ENCODE measurements around the gene NEUROD6.

NEUROD6 gene

DNA sequence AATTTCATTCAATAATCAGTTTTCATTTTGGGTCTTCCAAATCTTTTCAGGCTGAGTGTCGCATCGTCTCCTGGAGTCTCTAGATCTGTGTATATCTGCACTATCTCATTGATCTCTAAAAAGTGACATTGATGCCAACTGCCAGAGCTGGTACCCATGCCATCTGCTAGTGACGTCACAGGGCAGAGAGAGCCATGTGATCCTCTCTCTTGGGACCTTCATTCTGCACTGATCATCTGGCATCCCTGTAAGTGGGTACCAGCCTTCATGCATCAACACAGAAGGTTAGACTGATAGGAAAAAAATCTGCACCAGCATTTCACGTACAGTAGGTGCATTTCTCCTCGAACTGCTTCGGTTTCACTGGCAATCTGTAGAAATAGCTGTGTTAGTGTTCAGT is at the start of gene NEUROD6:
Gene NEUROD6 (minus strand): TSS at position 124 of the 400 bp plus-strand sequence. CDS start 1,458 bp downstream, outside the sequence.
- DNase-seq: no peak

DNA sequence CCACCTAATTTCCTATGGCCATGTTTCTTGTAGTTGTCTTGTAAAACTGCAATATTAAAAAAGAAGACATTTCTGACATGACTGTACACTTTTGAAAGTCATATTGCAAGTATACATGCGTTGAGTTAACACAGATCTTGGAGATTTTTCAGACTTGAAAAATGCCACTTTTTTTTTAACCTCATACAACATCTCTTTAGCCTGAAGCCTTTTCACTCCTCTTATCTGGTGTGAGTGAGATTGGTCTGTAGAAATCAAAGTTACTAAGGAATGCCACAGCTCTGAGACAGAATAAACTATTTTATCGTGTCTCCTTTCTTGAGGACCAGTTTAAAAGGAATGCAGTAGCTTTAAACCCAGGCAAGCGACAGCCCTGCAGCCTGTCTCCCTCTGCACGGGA is 43.9 kb upstream of the NEUROD6 start:
- no peak for DNase-seq

DNA sequence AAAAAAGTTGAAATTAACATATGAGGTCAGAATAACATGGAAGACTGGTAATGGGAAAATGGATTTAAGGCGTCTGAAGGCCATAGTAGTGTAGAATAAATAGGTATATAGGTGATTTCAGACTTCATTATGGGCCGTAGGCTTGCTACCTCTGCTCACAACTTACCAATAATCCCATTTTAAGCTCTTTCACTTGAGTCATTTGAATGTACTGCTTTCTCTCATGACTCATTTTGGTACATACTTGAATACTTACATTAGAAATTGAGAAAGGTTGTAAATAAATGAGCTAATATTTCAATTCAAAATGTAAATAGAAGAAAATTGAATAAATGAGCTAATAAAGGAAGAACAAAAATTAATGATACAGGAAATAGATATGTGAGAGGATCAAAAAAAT is 42.2 kb upstream of the NEUROD6 start:
- no peak for DNase-seq

DNA sequence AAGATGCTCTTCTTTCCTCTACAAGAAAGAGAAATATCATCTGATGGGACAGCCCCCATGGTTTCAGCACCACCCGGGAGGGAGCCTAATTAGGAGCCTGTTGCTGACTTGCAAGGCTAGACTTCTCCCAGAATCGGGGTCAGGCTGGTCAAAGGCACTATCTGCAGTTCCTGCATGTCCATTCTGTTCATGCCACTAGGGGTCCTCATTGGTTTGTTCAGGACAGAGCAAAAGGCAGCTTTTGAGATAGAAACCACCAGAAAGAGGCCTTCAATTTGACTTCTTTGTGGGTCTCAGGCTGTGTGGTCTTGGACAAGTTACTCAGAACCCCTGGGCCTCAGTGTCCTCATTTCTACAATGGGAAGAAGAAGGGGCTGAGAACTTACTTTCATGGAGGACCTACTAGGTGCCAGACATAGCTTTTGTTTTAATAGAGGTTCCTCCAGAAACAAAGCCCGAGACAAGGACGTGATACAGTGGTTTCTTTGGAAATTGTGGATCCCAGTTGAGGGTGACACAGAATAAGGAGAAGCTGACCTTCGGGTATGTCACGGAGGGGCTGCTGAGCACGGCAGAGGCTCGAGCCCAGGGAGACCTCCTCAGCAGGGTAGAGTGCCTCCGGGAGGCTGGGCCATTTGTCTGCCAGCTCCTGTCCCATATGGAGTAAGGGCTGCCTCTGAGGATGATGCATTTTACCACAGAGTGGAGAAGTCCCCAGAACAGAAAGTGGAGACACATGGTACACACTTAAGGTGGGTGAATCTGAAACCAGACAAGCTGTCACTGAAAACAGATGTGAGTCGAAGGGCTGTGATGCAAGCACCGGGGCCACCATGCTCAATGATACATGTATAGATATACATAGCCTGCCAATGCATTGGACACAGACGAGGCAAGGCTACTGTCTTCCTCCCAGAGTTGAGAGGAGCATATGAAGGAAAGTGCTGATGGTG is 33.1 kb upstream of the NEUROD6 start:
- DNase-seq: no peak

DNA sequence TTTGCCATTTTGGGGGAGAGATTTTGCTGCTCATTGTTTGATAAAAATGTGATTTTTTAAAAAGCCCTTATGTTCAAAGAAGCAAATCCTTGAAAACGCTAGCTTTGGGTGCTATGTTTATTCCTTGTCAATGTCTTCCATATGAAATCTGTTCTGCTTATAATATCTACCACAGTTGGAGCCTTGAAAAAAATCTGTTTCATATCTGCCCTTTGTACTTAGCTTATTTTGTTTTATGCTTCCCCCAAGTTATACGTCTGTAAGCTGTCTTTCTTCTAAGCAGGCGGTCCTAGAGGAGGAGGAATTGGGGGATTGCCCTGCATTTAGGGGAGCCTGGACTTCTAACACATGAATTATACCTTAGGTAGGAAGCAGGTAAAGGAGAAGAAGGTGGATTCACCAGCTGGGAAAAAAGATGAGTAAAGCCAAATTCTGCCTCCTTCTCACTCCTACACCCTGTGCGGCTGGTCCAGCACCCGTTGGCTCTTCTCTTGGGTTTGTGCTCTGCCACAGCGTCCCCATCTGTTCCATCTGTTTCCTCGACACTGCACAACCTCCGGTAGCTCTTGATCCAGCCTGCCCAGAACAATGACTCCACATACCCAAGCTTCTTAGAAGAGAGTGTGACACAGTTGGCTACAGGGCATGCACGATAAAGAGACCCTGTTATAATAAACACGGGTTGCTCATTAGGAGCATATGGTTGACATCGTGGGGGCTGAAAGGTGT is 31.9 kb upstream of the NEUROD6 start:
- DNase-seq: no peak

DNA sequence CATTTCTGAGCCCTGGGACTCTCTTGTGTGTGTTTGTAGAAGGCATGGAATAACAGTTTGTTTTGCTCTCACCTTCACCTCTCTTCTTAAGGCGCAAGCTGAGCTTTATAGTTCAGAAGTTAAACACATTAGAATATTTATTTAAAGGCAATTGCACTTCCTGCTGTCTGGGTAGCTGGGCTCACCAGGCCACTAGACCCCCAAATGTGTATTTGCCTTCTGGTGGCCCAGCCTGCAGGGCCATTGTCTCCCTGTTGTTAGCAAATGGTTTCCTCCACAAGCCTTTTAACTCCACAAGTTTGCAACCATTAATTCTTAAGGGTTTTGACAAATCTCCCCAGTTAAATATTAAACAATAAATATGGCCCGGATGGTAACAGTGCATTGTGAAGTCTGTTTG is 31.1 kb upstream of the NEUROD6 start:
- no peak for DNase-seq

DNA sequence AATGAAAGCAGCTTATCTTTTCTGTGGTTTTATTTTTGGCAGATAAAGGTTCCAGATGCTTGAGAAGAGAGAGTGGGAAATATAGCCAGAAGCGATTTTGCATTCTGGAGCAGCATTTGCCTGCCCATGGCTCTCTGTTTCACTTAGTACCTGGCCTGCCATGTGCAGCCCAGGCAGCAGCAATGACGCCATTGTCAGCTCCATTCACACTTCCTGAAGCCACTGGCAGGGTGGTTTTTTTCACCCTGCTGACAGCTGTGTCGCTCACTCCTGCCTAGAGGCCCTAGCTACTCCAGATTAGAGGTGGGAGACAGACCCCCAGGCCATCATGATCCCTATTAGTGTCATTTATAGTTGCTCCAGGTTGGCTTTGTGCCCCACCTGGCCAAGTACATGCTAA is 30.1 kb upstream of the NEUROD6 start:
- DNase-seq: no peak

DNA sequence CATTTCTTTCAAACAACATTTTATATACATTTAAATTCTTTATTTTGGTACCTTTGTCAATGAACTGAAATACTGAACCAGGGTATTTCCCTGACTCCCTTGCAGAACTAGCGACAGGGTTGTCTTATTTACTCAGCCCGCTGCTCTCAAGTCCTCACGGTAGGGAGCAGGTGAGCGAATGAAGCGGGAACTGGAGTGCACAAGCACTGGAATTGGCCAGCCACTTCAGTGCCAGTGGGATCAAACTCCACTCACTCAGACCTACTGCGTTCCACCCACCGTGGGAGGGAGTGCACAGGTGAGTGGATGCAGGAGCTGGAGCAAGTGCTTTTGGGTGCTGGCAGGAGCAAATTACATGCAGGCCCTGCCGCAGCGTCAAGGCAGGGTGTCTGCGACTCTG is 28.1 kb upstream of the NEUROD6 start:
- no peak for DNase-seq

DNA sequence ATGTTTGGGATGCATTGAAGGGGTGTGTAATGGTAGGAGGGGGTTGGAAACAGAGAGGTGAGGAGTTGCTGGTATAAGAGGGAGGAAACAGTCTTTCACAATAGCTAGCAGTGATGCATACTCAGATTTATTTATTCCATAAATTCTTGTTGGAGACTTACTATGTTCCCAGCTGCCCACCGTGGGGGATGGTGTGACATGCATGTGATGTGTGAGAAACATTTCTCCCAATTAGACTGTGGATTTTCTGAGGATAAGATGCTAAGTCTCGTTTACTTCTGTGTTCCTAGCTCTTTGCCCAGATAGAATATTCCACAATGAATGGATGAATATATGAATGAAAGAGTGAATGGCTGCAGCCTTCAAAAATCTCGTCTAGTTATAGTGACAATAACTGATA is 23.0 kb upstream of the NEUROD6 start:
- DNase-seq: no peak

DNA sequence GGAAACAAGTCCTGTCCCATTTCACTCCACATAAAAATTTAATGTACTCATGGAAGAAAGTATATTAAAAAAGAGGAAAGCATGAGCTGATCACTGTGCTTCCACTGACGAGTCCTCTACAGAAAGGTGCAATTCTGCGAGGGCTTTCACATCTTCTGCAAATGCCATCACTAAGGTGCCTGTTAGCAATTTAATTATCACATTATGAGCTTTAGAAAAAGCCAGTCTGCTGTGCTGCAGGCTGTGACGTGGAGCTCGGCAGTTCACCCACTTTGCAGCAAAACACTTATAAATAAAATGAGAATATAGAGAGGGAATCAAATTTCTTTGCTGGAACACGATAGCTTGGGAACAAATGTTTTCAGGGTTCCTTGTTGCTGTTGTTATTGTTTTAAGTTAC is 22.5 kb upstream of the NEUROD6 start:
- no peak for DNase-seq

DNA sequence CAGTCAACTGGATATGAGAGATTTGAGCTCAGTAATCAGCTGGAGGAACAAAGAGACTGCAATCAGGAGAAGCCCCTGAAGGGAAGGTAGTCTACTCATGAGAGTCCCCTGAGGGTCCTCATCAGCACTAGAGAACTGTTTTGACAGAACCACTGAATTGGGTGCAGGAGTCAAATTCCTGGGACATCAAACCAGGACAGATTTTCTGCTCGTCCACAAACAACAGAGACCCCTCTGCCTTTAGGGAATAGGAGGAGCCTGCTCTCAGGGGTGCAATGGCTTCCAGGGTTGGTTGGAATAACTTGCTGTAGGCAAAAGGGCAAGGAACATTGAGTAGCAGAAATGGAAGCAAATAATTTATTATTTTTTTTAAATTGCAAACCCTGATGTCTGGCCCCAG is 21.9 kb upstream of the NEUROD6 start:
- DNase-seq: no peak

DNA sequence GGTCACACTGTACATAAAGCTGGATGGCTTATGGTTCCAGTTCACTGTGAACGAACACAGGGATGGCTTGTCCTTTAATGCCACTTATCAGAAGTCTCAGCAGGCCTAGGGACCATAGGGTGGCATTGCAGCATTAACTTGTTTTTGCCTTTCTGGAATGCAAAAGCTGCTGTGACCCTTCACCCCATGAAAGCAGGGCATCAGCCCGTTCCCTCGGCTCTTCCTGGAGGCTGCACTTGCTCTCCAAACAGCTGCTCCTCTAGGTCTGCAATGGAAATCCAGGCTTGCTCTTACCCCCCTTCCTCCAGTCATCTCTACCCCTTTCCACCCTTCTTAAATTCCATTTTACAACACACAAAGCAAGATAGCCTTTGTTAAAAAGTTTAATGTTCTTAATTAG is 17.9 kb upstream of the NEUROD6 start:
- no peak for DNase-seq

DNA sequence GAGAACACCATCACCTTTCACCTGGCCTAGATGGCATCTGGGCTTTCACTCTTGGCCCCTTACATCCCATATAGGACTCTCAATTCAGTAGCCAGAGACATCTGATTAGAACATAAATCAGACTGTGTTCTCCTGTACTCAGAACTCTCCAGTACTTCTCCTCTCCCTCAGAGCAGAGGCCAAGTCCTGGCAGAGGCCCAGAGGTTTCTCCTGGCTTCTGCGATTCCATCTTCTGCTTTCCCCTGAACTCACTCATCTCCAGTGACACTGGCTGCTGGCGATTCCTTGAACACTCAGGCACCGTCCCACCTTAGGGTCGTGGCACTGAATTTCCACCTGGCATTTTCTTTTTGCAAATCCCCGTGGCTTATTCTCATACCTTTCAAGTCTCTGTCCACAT is 4.9 kb upstream of the NEUROD6 start:
- no peak for DNase-seq

DNA sequence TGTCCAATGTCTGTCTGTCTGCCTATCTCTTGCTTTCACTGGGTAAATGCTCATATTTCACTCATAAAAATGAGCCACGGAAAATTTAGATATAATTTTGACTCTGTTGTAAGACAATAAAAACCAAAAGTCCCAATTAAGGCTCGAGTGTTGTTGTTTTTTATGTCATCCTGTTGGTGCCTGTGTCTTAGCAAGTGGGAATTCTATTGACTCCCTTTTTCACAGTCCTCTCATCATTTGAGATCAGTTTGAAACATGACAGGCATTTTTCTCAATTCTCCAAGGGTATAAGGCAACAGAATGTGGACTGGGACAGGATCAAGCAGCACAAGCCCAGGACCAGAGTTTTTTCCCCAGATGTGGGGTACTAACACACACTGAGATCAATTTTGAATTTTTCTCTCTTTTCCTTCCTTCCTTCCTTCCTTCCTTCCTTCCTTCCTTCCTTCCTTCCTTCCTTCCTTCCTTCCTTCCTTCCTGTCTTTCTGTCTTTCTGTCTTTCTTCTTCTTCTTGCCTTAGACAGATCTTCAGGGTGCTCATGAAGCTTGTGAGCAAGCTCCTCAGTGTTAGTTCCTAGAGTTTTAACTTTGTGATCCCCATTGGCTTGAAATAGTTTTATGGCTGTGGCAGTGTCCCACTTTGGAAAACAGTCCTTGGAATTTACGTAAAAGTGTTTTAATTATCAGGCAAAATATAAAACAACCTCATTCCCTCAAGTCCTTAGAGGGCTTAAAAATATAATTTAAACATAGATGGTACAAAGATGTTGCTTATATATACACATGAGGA is 3.2 kb upstream of the NEUROD6 start:
- DNase-seq: no peak

DNA sequence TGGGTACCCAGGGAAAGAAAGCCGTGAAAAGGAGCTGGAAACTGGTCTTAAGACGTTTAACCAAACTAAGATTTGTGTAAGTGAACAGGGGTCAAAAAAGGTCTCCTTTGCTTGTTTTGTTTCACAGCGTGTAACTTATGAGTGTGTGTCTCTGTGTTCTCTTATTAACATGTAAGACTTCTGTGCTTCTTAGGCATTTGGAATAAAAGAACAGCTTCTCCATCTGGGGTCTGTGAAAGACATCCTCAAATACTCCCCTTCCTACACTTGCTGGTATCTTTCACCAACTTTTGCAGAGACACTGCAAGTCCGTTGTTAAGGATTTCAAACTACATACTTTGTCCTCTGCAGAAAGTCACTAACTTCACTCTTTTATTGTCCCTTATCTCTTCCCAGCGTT is 615 bp upstream of the NEUROD6 start:
- no peak for DNase-seq

DNA sequence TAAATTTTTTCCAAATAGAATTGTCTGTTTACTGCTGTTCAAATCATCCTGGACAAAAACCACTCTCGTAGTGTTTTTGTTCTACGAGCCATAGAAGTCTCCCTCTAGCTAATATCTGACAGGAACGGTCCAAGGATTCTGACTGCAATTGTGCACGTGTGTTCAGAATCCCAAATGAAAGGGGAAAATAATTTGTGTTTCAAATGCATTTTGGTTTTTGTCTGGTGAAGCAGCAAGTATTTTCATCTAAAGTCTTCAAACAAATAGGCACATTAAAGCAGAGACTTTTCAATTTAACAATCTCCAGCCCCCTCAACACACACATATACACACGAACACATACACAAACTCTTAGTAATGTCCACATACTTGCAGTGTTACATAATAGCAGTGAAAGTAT is 475 bp downstream of the NEUROD6 start:
- no peak for DNase-seq

DNA sequence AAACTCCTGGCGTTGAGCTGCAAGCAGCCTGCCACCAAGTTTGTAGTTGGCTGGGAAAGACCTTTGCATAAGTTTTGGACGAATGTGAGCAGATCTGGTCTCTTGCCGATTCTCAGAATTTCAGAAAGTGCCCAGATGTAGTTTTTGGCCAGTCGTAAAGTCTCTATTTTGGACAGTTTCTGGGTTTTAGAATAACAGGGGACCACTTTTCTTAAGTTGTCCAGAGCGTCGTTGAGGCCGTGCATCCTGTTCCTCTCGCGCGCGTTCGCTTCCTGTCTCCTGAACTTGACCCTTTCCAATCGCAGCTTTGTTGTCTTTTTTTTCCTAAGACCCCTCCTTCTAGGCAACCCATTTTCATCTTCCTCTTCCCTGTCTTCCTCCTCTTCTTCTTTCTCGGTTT is 1.8 kb downstream of the NEUROD6 start:
- DNase-seq: no peak

DNA sequence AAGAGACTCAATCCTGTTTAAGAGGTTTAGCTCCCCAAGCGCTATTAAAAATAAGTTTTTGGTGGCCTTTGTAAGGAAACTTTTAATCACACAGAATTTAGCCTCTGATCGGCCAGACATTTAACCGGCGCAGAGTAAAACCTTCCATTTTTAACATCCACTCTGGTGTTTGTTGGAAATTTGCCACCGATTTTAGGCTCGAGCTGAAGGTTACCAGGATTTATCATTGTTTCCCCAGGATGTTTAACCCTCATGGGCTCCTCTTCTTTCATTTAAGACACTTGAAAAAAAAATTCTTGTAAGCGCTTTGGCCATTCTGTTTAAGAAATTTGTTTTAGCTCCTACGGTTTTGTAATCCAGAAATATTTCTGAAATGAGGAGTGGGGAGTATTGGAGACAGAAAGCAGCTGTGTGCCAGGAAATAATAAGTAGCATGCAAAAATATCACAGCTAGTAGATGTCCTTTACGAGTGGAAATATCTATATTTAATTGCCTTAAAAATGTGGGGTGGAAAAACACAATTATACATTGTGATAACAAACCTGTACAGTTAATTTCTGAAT is 3.4 kb downstream of the NEUROD6 start:
- DNase-seq: no peak

DNA sequence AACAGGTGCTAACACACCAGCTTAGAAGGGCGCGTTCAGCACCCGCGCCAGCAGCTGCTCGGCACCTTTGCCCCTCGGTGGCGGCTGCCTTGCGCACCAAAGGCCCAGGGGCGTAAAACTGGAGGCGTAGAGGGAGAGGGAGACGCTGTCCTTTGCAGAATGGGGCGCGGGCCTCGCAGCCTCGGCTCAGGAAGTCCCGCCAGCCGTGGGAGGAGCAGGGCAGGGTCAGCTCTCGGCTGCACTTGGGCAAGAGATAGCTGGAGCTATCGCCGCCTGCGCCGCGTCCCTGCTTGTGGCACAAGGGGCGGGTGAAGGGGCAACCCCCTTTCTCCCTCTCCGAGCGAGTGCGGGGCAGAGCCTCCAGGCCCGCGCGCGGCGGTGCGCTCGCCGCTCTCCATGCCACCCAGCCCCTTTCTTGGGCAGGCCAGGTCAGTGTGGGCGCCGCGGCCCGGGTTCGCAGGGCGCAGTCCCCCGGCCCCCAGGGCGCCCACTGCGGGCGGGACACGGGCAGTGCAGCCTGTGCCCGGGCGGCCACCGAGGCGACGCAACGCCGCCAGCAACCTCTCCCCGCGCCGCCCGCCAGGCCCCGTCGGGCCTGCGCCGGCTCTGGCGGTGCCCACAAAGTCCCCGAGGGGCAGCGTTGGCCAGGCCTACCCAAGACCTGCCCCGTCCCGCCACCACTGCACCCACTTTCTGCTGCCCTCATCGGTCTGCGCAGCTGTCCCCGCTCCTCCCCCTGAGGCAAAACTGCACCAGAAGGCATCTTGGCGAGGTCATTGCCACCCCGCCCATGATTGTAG is 4.1 kb downstream of the NEUROD6 start:
- DNase-seq: no peak

DNA sequence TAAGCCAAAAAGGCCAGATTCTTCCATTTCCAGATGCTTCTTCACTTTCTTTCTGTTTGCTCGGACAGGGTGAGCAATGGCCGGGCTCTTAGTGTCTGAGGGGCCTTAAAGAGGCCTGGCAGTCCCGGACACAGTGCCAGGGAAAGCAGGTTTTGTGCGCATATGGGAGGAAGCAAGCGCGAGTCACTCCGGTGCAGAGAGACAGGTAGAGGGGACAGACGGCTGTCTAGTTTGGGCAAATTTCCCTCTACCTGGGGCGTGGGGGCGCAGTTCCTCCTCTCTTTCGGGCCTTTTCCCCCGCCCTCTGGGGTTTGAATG is 4.7 kb downstream of the NEUROD6 start:
- DNase-seq: no peak

DNA sequence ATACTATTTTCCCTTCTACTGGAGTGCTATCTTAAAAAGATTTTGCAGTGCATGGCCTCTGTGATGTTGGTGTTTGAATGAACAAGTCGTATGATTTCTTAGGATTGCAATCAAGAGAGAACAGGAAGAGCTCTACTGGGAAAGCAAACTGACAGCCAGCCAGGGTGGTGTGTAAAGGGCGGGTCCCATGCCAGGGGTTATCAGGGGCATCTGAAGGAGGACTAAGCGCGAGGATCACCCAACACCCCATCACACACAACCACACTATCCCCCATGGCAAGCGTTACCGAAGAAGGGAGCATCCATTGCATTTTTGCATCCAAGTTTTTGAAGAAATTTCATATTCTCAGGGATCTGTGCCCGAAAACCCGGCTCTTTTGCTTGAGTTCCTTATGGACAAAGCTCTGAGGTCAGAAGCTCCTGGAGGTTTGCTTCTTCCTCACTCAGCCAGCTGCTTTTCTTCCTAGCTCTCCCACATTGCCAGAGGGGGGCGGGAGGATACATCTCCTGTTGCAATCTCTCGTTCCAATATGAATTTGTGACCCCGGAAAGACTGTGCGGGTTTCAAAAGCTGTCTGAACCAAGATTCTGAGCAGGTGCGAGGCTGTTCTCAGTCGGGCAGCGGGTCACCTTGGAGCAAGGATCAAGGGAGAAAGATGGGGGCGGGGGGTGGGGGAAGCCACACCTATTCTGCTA is 5.2 kb downstream of the NEUROD6 start:
- DNase-seq: no peak

DNA sequence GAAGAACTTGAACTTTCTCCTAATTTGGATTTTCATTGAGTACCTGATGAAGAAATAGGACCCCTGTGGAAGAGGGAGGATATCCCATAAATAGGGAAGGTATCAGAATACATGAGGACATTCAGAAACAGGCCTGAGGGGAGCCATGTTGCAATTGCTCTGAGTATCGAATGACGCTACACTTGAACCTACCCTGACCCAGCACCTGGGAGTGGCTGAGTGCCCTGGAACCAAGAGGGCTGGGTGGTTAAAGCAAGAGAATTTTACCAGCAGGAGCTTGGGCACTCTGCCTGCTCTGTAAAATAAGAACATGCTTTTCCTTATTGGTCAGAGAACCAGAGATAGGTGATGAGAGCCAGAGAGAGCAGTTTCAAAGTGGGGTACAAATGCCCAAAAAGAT is 7.2 kb downstream of the NEUROD6 start:
- DNase-seq: no peak

All from DMS79 (cell line).